GM18519 (cell line): ENCODE results near the gene TNFSF13.

Experiments used
- ATAC-seq: cut with Tn5 transposase; IDR thresholded peaks from one replicate; pipeline ENCODE4 v1.9.1; 2021; ENCODE audit warnings: mild to moderate bottlenecking, moderate library complexity; ENCODE audit not compliant: unreplicated experiment, low FRiP score

TNFSF13 gene

DNA sequence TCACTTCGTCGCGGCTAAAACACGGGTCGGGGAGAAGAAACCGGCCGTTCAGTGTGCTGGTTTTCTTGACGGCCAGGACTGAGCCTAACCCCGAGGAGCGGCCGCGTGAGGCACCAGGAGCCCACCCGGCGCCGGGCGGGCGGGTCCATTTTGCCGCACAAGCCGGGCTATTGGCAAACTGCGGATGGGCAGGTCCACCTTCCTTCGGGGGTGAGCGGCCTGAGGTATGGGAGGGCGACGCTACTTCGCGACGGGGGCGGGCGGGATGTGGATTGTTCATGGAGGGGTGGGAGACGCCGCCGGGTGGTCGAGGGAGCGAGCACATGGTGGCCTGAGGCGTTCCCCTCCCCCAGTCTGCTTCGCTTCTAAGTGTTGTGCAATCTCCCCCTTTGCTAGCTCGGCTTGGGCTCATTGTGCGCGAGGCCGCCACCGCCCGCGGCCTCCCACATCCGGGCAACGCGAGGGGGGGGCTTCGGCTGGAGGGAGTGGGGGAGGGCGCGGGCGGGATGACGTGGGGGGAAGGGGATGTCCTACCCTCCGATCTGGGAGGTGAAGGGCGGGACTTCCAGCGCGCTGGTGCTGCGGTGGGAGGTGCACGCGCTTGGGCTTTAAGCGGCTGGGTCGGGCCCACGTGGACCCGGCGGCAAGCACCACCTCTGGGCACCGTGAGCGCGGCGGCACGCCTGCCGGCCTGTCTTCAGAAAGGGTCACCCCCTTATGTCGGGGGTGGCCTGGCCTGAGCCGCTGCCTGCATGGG lies 15.0 kb downstream of the TNFSF13 start:
- ATAC-seq, result no peak

DNA sequence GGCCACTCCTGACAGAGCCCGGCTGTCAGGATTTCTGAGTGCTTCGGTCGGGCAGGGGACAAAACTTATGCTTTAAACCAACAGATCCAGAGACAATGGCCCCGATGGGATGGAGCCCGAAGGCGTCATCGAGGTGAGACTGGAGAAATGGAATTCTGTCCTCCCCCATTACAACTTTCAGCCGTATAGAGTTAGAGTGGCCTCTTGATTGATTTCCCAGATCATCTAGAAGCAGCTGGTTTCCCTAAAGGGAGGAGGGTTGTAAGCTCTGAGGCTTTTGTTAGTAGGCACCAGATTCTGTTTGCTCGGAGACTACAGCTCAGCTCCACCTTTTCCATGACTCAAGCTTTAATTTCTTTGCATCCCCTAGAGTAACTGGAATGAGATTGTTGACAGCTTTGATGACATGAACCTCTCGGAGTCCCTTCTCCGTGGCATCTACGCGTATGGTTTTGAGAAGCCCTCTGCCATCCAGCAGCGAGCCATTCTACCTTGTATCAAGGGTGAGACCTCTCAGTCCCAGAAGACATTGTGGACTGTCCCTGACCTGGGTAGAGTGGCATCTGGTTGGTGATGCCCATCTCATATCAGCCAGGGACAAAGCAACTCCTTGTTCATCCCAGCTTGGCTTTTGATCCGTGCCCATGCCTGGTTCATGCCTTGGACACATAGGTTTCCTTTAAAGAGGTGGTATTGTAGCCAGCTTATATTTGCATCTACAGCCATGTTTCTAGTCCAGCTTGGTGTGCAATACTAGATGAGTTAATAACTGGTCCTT lies 15.8 kb downstream of the TNFSF13 start:
- ATAC-seq, result no peak

DNA sequence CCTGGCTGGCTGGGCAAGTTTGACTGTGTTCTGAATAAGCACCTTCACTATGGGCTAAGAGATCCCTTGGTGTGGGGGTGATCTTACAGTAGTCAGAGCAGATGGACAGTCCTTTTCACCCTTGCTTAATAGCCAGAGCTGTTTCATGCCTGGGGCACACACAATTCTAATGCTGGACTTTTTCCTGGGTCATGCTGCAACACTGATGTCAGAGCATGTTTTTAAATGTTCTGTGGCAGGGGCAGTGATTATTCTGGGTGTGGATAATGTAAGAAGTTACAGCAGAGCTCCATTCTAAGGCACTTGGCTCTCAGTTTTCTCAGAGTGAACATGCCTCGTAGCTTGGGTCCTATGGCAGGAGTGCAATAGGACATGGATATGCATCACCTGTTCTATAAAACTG lies 16.9 kb downstream of the TNFSF13 start:
- ATAC-seq, result no peak

DNA sequence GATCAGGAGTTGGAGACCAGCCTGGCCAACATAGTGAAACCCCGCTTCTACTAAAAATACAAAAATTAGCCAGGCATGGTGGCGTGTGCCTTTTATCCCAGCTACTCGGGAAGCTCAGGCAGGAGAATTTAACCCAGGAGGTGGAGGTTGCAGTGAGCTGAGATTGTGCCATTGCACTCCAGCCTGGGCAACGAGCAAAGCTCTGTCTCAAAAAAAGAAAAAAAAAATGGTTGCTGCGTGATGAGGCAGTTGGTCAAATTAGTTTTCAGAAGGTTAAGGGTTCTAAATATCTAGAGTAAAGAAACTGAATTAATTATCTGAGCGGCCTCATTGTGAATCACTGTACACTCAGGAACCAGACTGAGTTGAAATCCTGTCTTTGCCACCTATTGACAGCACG lies 17.4 kb downstream of the TNFSF13 start:
- ATAC-seq, result no peak

DNA sequence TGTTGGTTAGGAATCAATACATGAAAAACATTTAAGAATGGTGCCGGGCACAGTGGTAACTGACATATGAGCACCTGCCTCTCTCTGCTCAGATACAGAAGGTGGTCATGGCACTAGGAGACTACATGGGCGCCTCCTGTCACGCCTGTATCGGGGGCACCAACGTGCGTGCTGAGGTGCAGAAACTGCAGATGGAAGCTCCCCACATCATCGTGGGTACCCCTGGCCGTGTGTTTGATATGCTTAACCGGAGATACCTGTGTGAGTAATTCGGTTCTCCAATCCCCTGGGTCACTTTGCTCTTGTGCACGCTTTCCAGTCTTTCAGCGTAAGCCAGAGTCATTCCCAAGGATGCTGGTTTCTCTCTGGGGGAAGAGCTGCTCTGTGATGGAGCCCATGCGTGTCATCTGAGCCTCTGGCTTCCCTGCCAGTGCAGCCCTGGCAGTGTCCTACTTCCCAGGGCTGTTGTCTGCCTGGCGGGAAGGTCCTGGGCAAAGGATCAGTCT lies 17.9 kb downstream of the TNFSF13 start:
- ATAC-seq, result no peak

DNA sequence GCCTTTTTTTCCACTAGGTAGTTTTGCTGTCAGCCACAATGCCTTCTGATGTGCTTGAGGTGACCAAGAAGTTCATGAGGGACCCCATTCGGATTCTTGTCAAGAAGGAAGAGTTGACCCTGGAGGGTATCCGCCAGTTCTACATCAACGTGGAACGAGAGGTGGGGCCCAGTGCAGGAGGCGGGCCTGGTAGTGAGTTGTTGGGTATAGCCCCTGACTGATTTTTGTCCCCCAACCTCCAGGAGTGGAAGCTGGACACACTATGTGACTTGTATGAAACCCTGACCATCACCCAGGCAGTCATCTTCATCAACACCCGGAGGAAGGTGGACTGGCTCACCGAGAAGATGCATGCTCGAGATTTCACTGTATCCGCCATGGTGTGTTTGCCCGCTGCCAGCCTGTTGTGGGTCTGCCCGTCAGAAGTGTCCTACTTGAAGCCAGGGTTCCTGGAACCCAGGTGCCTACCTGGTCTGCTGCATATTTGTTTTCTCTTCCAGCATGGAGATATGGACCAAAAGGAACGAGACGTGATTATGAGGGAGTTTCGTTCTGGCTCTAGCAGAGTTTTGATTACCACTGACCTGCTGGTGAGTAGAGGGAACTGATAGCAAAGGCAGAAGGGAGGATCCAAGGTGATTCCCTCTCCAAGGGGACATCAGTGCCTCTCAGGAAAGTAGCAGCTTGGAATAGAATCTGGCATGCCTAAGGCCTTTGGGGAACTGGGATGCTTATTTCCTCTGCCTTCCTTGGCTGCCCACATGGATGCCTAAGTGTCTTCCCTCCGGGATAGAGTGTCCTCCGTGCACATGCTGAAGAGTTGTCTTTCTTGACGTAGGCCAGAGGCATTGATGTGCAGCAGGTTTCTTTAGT lies 19.0 kb downstream of the TNFSF13 start:
- ATAC-seq, result no peak

DNA sequence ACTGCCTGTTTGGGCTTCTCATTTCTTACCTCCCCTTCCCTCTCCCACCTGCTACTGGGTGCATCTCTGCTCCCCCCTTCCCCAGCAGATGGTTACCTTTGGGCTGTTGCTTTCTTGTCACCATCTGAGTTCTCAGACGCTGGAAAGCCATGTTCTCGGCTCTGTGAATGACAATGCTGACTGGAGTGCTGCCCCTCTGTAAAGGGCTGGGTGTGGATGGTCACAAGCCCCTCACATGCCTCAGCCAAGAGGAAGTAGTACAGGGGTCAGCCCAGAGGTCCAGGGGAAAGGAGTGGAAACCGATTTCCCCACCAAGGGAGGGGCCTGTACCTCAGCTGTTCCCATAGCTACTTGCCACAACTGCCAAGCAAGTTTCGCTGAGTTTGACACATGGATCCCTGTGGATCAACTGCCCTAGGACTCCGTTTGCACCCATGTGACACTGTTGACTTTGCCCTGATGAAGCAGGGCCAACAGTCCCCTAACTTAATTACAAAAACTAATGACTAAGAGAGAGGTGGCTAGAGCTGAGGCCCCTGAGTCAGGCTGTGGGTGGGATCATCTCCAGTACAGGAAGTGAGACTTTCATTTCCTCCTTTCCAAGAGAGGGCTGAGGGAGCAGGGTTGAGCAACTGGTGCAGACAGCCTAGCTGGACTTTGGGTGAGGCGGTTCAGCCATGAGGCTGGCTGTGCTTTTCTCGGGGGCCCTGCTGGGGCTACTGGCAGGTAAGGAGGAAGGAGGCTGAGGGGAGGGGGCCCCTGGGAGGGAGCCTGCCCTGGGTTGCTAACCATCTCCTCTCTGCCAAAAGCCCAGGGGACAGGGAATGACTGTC lies 20.7 kb downstream of the TNFSF13 start, which contains the start of gene CD68:
CD68 (plus strand) TSS at position 638 of the 833 bp plus-strand sequence; CDS start at position 678, 40 bp downstream.
- ATAC-seq, result no peak

DNA sequence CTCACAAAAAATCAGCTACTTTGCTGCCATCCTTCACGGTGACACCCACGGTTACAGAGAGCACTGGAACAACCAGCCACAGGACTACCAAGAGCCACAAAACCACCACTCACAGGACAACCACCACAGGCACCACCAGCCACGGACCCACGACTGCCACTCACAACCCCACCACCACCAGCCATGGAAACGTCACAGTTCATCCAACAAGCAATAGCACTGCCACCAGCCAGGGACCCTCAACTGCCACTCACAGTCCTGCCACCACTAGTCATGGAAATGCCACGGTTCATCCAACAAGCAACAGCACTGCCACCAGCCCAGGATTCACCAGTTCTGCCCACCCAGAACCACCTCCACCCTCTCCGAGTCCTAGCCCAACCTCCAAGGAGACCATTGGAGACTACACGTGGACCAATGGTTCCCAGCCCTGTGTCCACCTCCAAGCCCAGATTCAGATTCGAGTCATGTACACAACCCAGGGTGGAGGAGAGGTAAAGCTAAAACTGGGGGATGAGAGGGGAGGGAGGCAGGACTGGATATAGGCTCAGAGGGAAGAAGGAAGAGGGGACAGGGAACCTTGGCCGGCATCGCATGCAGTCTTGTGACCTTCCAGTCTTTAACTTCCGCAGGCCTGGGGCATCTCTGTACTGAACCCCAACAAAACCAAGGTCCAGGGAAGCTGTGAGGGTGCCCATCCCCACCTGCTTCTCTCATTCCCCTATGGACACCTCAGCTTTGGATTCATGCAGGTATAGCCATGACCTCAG lies 21.5 kb downstream of the TNFSF13 start:
- ATAC-seq, result no peak

DNA sequence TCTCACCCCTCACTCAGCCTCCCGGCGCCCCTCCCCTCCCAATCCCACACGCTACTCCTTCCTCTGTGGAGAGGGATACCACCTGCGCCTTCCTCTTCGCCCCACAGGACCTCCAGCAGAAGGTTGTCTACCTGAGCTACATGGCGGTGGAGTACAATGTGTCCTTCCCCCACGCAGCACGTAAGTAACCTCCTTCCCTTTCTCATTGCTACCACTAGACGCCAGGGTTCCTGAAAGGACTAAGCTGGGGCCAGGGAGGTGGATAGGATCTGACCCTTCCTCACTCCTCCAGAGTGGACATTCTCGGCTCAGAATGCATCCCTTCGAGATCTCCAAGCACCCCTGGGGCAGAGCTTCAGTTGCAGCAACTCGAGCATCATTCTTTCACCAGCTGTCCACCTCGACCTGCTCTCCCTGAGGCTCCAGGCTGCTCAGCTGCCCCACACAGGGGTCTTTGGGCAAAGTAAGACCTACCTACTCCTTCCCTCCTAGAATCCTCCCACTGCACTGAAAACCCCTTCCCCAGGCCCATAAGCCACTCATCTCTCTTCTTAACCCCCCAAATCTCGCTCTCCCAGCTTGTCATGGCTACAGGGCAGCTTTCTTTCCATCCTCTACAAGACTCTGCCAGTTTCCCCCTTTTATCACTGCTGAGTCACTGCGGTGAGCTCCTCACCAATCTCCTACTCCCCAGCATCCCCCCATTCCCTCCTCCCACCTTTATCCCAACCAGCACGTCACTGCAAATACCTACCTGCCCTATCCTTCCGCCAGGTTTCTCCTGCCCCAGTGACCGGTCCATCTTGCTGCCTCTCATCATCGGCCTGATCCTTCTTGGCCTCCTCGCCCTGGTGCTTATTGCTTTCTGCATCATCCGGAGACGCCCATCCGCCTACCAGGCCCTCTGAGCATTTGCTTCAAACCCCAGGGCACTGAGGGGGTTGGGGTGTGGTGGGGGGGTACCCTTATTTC lies 22.3 kb downstream of the TNFSF13 start:
- ATAC-seq, result no peak

DNA sequence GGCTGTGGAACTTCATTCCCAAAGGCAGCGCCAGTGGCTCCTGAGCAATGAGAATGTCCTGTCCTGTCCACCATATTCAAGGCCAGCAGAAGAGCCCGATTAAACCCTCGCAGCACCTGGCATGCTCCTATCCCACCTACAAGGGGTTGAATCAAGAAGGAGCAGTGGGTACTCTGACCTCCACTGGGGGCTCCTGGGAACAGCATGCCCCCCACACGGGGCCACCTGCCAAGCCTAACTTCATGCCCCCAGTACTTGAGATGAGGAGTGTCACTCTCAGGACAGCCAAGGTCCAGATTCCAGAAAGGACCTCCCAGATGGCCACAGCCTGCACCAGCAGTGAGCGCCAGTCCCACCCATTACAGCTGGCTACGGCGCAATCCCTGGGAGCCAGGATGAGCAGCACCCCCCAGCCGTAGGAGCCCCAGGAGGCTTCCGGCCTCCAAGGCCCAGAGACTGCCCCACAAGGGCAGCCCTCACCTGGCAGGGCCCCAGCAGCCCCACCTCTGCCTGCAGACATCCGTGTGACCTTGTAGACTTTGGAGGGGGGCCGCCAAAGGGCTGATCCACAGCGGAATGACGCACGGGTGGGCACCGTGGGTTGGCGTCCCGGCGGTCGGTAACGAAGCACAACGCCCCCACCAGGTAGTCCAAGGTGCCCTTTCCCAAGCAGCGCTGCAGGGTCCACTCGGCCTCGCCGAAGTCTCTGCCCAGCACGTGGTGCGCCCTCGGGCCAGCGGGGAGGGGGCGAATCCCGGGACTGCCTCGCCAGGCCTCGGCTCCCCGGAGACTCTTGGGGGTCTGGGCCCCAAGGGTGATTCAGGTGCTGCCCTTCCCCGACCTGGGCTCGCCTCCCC lies 24.1 kb downstream of the TNFSF13 start:
- ATAC-seq, result no peak

DNA sequence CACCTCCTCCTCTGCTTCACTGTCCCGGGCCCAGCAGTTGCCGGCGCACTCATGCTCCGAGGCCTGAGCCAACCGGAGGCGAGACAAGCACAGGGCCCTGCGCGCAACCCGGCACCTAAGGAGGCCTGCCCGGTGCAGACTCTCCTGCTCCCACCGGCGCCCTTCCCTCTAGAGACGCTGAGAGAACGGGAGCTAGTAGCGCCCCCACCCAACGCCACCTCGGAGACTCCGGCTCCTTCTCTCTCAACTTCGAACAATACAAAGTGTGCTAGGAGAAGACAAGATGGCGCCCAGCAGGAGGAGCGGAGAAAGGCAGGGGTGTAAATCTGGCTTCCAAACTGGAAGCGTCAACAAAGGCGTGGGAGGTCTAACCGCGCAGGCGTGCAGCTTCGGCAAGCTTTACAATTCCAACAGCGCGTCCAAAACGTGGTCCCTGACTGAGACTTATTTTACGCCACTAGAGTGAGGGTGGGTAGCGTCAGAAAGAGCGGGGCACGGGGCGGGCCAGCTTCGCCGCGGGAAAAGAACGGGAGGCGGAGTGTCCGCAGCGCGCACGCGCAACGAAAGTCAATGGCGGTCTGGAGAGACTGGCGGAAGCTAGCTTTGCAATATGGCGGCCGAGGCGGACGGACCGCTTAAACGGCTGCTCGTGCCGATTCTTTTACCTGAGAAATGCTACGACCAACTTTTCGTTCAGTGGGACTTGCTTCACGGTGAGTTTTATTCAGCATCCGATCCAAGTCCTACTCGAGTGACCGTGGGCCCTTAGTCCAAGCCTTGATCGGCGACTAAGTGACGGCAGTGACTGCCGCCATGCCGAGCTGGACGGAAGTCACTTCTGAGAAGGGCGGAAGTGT lies 24.9 kb downstream of the TNFSF13 start, which contains the start of gene MPDU1:
MPDU1 (plus strand) TSS at position 600 of the 857 bp plus-strand sequence; CDS start at position 611, 11 bp downstream.
- ATAC-seq, result peak; percentile 38

DNA sequence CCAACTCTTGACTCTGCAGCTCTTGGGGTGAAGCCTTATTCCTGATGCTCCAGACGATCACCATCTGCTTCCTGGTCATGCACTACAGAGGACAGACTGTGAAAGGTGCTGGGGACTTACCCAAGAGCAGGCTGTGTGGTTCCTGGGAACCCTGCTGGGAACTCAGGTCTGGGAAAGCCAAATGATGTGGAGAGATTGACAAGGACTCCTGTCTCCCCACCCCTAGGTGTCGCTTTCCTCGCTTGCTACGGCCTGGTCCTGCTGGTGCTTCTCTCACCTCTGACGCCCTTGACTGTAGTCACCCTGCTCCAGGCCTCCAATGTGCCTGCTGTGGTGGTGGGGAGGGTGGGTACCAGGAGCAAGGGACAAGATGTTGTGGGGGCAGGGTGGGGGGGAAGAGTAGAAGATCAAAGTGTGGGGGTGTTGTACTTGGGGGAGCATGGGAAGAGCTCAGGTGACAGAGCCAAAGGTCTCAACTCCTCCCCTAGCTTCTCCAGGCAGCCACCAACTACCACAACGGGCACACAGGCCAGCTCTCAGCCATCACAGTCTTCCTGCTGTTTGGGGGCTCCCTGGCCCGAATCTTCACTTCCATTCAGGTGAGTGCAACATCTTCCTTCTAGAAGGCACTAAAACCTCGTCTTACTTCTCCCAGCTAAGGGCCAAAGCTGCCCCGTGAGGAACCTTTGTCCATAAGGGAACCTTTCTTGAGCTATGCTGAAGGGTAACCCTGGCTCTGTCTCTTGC lies 28.3 kb downstream of the TNFSF13 start:
- ATAC-seq, result no peak

DNA sequence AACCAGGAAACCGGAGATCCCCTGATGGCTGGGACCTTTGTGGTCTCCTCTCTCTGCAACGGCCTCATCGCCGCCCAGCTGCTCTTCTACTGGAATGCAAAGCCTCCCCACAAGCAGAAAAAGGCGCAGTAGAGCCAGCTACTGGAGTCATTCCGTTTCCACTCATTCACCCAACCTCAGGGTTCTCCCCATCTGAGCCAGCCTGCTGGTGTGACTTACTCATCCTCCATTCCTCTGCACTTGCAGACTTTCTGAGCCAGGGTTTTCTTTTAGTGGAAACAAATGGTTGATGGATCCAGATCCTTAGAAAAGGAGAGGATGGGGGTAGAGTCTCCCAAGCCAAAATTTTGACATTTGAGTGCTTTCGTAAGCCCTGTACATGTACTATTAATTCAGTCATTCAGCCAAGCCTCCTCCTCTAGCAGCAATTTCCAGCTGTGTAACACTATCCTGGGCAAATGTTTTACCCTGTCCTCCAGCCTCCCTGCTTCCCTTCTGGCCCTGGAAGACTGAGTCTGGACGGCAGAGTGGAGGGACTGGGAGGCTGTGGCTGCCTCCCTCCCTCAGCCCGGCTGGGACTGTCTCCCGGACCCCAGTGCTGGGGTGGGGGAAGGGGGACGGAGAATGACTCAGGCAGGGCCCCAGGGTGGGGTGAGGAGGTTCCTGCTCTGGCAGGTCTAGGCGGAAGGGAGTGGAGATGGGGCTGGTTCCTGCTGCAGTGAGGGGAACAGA lies 29.0 kb downstream of the TNFSF13 start:
- no peak for ATAC-seq

DNA sequence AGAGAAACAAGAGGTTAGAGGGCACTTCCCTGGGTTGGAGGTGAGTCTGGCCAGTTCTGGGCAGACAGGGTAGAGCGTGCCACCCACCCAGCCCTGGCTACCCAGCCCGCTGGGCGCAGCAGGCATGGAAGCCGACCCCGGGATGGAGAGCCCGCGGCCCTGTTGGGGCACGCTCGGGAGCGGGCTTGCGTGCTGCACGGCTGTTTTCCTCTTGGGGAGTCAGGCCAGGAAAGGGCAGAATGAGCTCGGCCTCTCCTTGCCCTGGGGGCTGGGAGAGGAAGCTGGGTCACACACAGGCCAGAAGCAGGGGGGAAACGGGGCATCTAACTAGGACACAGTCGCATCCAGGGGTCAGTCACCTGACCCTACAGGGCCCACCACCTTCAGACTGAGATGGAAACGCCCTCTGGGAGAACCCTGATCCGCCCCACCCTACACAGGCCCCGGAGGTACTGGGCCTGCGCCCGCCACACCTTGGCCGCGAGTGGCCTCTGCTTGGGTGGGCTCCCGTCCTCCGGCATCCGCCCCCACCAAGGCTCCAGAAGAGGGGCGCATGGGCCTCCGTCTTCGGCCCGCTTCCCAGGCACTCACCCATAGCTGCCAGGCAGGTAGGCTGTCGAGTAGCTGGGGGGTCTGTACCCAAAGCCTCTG lies 30.1 kb downstream of the TNFSF13 start:
- no peak for ATAC-seq
